Type B pancreatic cell (in vitro differentiated cells): ENCODE measurements around the gene BBS5. TPM values are rescaled to one million over a fixed set of nuclear protein-coding genes. Genes with fewer than 3 reads are reported as not detected.
"Not testable (repeated sequence)": the region's sequence is repeated elsewhere in the genome, so short reads cannot be mapped to it uniquely, and the experiment has no call there.

Experiments used
- DNase-seq: peaks from one replicate; pipeline ENCODE4 v3.0.0; 2021; ENCODE audit warnings: mixed read lengths; ENCODE audit not compliant: unreplicated experiment; ENCODE audit errors: extremely low spot score
- H3K27ac Mint-ChIP-seq: 2 replicates; pipeline ENCODE4 v1.8.0; 2021; ENCODE audit warnings: mild to moderate bottlenecking, mixed read lengths
- H3K27me3 Mint-ChIP-seq: 2 replicates; pipeline ENCODE4 v1.8.0; 2021; ENCODE audit warnings: mixed read lengths
- H3K36me3 Mint-ChIP-seq: 2 replicates; pipeline ENCODE4 v1.8.0; 2021; ENCODE audit warnings: mixed read lengths
- H3K4me1 Mint-ChIP-seq: one replicate; pipeline ENCODE4 v1.8.0; 2021; ENCODE audit warnings: mixed read lengths; ENCODE audit not compliant: unreplicated experiment
- H3K4me3 Mint-ChIP-seq: 2 replicates; pipeline ENCODE4 v1.8.0; 2021; ENCODE audit warnings: mild to moderate bottlenecking, mixed read lengths
- H3K9me3 Mint-ChIP-seq: 2 replicates; pipeline ENCODE4 v1.8.0; 2021; ENCODE audit warnings: mixed read lengths
- long read RNA-seq: library from polyadenylated mRNA; unstranded; transcript quantifications from one replicate; pipeline ENCODE4 v2.0.0, GENCODE V29; 2020
- total RNA-seq: library from RNA; stranded (reverse); gene quantifications from 2 replicates; pipeline ENCODE4 v1.2.1, GENCODE V29; 2021; ENCODE audit warnings: low replicate concordance
- TF ChIP-seq, protein P1 (sequence below): fragments of 200-600 bp; sonication (generic); conservative IDR thresholded peaks from 2 replicates; pipeline ENCODE4 v1.5.0; 2021; ENCODE audit warnings: antibody characterized with exemption, mild to moderate bottlenecking

Gene BBS5
- 5.0 and 11.2 TPM in 2 replicates for total RNA-seq
- long read RNA-seq, partial matches to known transcripts, result 1 of 3 reads
- long read RNA-seq, other reads (novel, unspliced or antisense), result 2 of 3 reads

DNA sequence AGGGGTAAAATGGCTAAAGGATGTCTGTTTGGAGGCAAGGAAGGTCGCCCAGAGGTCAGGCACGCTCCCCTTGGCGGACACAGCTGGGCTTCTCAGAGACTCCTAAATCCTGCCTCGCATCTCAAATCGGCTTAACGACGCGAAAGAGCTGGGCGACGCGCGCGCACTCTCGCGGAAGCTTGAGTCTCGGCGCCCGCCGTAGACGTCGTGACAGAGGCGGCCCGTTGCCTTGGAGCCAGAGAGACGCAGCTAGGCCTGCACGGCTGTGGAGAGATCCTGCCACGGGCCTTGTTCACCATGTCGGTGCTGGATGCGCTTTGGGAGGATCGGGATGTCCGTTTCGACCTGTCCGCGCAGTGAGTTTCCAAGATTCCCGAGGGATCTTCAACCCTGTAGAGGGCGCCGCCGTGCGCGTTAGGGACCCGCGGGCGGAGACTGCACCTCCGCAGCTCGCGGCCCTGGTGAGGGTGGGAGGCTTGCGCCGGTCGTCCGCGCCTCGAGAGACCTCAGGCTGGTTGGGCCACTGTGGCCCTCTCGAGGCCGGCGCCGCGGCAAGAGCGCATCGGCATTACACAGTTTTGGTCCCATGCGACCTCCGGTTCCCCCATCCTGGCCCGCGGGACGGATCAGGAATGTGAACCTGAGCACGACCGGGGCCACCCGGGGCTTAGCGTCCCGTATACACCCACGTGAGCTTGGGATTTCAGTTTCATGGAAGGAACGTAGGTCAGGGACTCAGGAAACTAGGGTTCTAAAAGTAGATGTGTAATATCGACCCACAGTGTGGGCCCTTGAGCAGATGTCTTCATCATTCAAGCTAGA lies at the start of gene BBS5:
Gene BBS5, plus strand, starts transcription at position 238 of the 822 bp plus-strand sequence. Its CDS starts 60 bp downstream, at position 298.
- Mint-ChIP-seq H3K9me3 (no peaks in the 10 kb centered on the region), H3K4me3 (peak within 1 kb of the TSS; percentile 93), H3K27ac (peak within 1 kb of the TSS; percentile 59), H3K4me1 (peaks cover 13% of the 10 kb centered on the region), H3K27me3 (no peaks in the 10 kb centered on the region), H3K36me3 (peaks cover 11% of the 10 kb centered on the region)
- peak; percentile 87 for DNase-seq
- TF ChIP-seq, protein P1, sequence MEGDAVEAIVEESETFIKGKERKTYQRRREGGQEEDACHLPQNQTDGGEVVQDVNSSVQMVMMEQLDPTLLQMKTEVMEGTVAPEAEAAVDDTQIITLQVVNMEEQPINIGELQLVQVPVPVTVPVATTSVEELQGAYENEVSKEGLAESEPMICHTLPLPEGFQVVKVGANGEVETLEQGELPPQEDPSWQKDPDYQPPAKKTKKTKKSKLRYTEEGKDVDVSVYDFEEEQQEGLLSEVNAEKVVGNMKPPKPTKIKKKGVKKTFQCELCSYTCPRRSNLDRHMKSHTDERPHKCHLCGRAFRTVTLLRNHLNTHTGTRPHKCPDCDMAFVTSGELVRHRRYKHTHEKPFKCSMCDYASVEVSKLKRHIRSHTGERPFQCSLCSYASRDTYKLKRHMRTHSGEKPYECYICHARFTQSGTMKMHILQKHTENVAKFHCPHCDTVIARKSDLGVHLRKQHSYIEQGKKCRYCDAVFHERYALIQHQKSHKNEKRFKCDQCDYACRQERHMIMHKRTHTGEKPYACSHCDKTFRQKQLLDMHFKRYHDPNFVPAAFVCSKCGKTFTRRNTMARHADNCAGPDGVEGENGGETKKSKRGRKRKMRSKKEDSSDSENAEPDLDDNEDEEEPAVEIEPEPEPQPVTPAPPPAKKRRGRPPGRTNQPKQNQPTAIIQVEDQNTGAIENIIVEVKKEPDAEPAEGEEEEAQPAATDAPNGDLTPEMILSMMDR, result peak; percentile 64

DNA sequence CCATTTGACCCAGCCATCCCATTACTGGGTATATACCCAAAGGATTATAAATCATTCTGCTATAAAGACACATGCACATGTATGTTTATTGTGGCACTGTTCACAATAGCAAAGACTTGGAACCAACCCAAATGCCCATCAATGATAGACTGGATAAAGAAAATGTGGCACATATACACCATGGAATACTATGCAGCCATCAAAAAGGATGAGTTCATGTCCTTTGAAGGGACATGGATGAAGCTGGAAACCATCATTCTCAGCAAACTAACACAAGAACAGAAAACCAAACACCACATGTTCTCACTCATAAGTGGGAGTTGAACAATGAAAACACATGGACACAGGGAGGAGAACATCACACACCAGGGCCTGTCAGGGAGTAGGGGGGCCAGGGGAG lies 47.5 kb upstream of the BBS5 start:
- H3K4me1 Mint-ChIP-seq, H3K4me3 Mint-ChIP-seq, H3K27ac Mint-ChIP-seq, DNase-seq, H3K27me3 Mint-ChIP-seq, H3K36me3 Mint-ChIP-seq, H3K9me3 Mint-ChIP-seq: not testable (repeated sequence)

DNA sequence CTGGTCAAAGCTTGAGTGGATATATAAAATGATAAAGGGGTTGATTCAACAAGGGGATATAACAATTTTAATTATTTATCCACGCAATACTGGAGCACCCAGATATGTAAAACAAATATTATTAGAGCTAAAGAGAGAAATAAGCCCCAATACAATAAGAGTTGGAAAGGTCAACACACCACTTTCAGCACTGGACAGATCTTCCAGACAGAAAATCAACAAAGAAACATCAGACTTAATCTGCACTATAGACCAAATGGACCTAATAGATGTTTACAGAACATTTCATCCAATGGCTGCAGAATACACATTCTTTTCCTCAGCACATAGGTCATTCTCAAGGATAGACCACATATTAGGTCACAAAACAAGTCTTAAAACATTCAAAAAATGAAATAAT lies 45.1 kb upstream of the BBS5 start:
- H3K4me1 Mint-ChIP-seq, H3K27ac Mint-ChIP-seq, H3K9me3 Mint-ChIP-seq, H3K27me3 Mint-ChIP-seq, DNase-seq, H3K4me3 Mint-ChIP-seq, H3K36me3 Mint-ChIP-seq: not testable (repeated sequence)

DNA sequence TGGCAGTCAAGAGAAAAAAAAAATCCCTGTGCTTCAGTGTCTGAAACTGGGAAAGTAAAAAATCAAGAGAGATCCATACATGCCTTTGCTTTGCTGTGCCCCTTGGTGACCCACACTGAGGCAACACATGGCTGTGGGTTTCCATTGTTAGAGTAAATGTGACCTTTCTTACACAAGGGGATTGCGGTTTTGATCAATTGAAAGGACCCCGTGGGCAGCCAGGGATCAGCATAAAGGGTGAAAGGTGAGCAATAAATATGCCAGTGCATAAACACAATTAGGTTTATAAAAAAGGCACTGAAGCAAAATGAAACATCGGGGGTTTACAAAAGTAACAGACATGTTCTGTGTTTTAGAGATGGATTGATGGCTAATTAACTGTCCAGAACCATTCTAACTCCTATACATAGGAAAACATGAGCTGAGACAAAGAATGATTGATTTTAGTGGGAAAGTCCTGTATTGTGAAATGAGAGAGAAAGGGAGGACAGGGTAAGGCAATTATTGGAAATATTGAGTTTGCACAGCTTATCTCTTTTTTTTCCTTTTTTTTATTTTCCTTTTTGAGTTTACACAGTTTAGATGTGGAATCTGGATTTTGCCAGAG lies 40.7 kb upstream of the BBS5 start:
- TF ChIP-seq, protein P1, result no peak
- peaks cover 3% of the 10 kb centered on the region for H3K27me3 Mint-ChIP-seq
- DNase-seq, result no peak
- H3K36me3 Mint-ChIP-seq, result no peaks in the 10 kb centered on the region
- peak overlapping the region; percentile 38 for H3K27ac Mint-ChIP-seq
- H3K4me3 Mint-ChIP-seq, result peak overlapping the region; percentile 26
- peaks cover 9% of the 10 kb centered on the region for H3K4me1 Mint-ChIP-seq
- no peaks in the 10 kb centered on the region for H3K9me3 Mint-ChIP-seq

DNA sequence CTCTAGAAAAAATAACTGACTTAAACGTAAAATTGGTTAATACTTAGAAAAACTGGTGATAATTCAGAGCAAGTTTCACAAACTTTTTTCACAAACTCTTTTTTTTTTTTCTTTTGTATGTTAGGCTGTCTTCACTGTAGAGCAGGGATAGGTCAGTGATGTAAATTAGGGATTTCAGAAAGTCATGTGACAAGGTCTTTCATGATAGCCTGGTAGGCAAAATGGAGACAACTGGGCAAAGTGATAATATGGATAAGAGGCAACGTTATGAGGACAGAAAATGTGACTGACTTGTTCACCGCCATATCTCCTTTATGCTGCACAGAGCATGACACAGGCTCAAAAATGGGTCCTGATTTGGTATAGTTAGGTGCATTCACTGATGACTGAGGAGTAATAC lies 39.4 kb upstream of the BBS5 start:
- Mint-ChIP-seq H3K27ac (no peak overlapping the region), H3K27me3 (peaks cover 3% of the 10 kb centered on the region), H3K4me3 (no peak overlapping the region), H3K9me3 (no peaks in the 10 kb centered on the region), H3K36me3 (no peaks in the 10 kb centered on the region), H3K4me1 (peaks cover 9% of the 10 kb centered on the region)
- TF ChIP-seq, protein P1, result no peak
- no peak for DNase-seq

DNA sequence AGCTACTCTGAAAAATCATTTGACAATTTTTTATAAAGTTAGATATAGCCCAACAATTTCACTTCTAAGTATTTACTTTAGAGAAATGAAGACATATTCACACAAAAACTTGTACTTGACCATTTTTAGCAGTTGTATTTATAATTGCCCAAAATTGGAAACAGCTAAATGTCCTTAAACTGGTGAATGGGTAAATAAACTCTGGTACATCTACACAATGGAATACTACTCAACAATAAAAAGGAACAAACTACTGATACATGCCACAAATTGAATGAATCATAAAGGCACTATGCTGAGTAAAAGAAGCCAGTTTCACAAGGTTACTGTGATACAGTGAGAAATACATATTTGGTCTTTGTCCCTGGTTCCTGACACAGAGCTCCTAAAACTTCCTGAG lies 32.8 kb upstream of the BBS5 start:
- H3K4me3 Mint-ChIP-seq, result no peak overlapping the region
- DNase-seq, result no peak
- no peak overlapping the region for H3K27ac Mint-ChIP-seq
- no peaks in the 10 kb centered on the region for H3K4me1 Mint-ChIP-seq
- H3K27me3 Mint-ChIP-seq, result peaks cover 2% of the 10 kb centered on the region
- TF ChIP-seq, protein P1, result no peak
- H3K9me3 Mint-ChIP-seq, result no peaks in the 10 kb centered on the region
- H3K36me3 Mint-ChIP-seq, result no peaks in the 10 kb centered on the region
